ENCODE results near the gene ASB10. TPM values are rescaled to one million over a fixed set of nuclear protein-coding genes. Genes with fewer than 3 reads are reported as not detected.

The ASB10 gene, protein sequence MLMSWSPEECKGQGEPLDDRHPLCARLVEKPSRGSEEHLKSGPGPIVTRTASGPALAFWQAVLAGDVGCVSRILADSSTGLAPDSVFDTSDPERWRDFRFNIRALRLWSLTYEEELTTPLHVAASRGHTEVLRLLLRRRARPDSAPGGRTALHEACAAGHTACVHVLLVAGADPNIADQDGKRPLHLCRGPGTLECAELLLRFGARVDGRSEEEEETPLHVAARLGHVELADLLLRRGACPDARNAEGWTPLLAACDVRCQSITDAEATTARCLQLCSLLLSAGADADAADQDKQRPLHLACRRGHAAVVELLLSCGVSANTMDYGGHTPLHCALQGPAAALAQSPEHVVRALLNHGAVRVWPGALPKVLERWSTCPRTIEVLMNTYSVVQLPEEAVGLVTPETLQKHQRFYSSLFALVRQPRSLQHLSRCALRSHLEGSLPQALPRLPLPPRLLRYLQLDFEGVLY
- 42.6 TPM for total RNA-seq
- long read RNA-seq, transcript ASB10-204 (6 exons, 1,694 nt), result minor isoform, 66 of 201 reads
- long read RNA-seq, transcript ASB10-202 (6 exons, 1,738 nt), result major isoform, 105 of 201 reads
- long read RNA-seq, partial matches to known transcripts, result 21 of 201 reads
- long read RNA-seq, other reads (novel, unspliced or antisense), result 9 of 201 reads

DNA sequence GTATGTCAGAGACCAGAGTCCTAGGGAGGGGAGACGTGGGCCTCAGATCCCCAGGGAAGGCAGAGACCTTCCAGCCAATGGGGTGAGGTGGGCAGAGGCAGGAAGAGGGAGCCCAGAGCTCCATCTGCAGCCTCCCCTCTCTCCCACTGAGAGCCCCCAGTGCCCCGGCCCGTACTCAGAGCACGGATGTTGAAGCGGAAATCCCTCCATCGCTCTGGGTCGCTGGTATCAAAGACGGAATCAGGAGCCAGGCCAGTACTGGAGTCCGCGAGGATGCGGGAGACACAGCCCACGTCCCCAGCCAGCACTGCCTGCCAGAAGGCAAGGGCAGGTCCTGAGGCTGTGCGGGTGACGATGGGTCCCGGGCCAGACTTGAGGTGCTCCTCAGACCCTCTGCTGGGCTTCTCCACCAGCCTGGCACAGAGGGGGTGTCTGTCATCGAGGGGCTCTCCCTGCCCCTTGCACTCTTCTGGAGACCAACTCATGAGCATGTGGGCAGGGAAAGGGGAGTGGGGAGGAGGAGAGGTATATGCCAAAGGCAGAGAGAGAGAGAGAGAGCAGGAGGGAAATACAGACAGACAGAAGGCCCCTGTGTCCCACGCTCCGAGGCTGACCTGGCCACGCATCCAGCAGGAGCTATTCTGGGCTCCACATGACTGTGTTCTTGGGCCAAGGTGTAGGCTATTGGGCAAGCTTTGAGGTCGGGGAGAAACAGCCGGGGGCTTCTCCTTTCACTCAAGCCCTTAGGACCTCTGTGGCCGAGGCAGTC is at the start of gene ASB10:
ASB10 (minus strand) TSS at position 611 of the 769 bp plus-strand sequence; CDS start at position 491, 120 bp downstream.
- peak; percentile 65 for DNase-seq
- ATAC-seq (ENCODE audit: poor library complexity), result peak; percentile 88
- intact Hi-C loops (cut with DNase I), result no loop called here

DNA sequence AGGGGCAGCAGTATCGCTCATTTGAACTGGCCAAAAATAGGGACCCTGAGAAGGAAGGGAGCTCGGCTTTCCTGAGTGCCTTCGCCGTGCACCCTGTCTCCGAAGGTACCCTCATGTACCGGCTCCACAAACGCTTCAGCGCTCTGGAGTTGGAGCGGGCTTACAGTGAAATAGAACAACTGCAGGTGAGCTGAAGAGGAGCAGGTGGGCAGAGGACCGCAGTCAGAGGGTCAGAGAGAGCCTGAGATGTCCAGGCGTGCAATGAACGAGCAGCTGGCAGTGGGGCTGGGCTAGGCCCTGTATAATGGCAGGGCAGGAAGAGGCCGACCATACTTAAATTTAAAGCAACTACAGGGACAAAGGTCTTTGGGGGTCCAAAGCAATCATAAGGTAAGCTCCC is 49.4 kb upstream of the ASB10 start:
- ATAC-seq (ENCODE audit: poor library complexity), result no peak
- intact Hi-C loops (cut with DNase I), result no loop called here

DNA sequence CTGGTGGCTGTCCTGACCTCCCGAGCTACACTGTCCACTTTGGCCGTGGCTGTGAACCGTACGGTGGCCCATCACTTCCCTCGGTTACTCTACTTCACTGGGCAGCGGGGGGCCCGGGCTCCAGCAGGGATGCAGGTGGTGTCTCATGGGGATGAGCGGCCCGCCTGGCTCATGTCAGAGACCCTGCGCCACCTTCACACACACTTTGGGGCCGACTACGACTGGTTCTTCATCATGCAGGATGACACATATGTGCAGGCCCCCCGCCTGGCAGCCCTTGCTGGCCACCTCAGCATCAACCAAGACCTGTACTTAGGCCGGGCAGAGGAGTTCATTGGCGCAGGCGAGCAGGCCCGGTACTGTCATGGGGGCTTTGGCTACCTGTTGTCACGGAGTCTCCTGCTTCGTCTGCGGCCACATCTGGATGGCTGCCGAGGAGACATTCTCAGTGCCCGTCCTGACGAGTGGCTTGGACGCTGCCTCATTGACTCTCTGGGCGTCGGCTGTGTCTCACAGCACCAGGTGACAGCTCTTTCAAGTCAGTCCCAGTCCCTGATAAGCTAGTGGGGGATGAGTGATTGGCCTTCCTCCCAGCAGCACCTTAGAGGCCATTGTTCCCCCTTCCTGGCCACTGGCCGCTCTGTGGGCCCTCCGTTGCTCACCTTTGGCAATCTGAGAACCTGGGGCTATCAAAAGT is 48.2 kb upstream of the ASB10 start:
- no peak for ATAC-seq (ENCODE audit: poor library complexity)
- intact Hi-C loops (cut with DNase I), result no loop called here
- DNase-seq, result no peak

More for the DNA sequence above, 49.4 kb upstream of the ASB10 start:
- DNase-seq, result no peak

DNA sequence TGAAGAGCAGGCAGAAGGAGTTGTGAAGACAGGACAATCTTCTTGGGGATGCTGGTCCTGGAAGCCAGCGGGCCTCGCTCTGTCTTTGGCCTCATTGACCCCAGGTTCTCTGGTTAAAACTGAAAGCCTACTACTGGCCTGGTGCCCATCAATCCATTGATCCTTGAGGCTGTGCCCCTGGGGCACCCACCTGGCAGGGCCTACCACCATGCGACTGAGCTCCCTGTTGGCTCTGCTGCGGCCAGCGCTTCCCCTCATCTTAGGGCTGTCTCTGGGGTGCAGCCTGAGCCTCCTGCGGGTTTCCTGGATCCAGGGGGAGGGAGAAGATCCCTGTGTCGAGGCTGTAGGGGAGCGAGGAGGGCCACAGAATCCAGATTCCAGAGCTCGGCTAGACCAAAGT is 46.8 kb upstream of the ASB10 start:
- intact Hi-C loops (cut with DNase I), result no loop called here
- DNase-seq, result no peak
- no peak for ATAC-seq (ENCODE audit: poor library complexity)

DNA sequence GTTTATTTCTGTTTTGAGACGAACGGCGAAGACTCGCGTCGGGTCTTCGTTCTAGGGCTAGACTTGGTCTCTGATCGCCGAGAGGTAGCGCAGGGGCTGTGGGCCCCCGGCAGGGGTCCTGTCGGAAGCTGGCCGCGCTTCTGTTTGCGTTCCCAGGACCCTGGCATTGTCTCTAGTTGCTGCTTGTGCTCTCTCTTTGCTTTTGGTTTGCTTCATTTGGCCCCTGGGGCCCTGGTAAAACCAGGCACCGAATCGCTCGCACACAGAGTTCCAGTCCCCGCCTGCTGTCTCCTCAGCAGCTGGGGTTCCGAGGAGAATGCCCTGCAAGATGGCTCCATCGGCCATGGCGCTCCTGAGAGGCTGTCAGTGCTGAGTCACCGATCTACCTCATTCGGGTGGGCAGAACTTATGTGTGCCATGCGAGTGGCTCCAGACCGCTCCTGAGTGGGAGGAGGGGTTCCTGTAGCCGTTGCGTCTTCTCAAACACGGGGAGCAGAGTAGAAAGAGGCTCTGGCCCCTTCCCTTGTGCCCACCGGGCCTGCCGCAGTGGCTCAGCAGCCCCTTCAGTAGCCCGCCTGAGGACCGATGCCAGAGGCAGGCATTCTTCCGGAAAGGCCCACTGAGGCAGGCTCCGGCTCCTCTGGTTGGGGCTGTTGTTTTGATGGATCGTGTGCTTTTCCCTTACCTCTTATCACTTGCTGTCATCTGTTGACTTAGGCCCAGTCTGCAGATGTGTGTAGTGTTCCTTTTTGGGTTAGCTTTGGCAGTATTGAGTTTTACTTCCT is 46.1 kb upstream of the ASB10 start:
- ATAC-seq (ENCODE audit: poor library complexity), result peak; percentile 32
- intact Hi-C loops (cut with DNase I), result no loop called here
- no peak for DNase-seq

DNA sequence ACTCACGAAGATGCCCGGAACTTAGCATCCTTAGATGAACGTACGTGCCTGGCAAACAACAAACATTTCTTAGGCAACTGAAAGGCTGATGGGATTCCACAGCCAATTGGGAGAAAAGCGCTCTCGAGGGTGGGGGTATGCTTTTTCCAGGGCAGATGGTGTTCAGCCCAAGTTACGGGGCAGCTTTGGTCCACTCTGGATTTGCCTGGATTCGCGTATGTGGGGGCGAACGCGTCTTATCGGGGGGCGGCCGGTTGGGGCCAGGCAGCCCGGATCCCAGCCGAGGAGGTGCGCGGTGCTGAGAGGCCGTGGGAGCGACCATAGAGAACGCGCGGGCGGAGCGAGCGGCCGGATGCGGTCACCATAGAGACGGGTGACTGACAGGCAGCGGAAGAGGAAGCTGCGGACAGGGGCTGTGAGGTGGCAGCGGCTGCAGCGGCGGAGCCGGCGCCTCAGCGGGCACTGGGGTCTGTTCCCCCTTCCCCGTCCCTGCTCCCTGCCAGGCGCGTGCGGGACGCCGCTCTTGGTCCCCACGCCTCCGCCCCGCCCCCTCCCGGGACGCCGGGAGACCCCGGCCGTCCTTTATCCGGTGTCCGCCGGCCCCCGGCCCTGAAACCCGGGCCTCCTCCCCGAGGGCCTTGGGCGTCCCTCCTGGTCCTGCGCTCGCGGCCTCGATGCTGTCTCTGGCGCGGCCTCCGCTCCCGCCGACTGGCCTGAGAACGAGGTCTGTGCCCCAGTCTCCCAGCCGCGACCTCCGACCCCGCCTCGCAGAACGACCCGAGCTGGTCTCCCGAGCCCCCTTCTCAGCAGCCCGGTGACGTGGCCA is 45.3 kb upstream of the ASB10 start, which contains the start of gene CHPF2:
CHPF2 (plus strand) TSS at position 393 of the 826 bp plus-strand sequence. CDS start 1,529 bp downstream, outside the sequence.
- DNase-seq (peak; percentile 96), ATAC-seq (ENCODE audit: poor library complexity) (peak; percentile 97)
- intact Hi-C loops (cut with DNase I), result no loop called here

DNA sequence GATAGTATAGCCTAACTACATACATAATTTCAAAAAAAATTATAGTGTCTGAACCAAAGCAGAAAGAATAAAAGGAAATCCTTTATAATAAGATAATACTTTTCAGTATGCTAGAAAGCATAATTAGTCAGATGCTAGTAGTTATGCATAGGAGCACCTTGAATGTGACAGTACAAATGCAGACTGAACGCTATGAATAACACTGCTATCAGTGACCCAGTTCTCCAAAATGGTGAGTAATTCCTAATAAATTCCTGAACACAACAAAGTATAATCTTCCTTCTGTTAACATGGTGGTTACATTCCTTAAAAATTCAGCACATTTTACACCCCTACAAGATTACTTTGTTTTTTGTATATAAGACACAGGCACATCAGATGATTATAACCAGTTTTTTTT is 44.0 kb upstream of the ASB10 start:
- DNase-seq, result no peak
- ATAC-seq (ENCODE audit: poor library complexity), result no peak
- intact Hi-C loops (cut with DNase I), result no loop called here

DNA sequence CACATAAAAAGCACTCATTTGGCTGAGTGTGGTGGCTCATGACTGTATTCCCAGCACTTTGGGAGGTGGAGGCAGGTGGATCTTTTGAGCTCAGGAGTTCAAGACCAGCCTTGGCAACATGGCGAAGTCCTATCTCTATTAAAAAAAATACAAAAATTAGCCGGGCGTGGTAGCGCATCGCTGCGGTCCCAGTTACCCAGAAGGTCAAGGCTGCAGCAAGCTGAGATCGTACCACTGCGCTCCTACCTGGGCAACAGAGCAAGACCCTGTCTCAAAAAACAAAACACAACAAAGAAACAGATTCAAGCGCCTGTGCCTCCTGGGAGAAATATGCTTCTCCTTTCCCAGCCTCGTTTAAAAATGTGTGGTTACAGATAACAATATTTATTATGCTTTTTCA is 42.2 kb upstream of the ASB10 start:
- intact Hi-C loops (cut with DNase I), result no loop called here
- DNase-seq (no peak), ATAC-seq (ENCODE audit: poor library complexity) (no peak)

DNA sequence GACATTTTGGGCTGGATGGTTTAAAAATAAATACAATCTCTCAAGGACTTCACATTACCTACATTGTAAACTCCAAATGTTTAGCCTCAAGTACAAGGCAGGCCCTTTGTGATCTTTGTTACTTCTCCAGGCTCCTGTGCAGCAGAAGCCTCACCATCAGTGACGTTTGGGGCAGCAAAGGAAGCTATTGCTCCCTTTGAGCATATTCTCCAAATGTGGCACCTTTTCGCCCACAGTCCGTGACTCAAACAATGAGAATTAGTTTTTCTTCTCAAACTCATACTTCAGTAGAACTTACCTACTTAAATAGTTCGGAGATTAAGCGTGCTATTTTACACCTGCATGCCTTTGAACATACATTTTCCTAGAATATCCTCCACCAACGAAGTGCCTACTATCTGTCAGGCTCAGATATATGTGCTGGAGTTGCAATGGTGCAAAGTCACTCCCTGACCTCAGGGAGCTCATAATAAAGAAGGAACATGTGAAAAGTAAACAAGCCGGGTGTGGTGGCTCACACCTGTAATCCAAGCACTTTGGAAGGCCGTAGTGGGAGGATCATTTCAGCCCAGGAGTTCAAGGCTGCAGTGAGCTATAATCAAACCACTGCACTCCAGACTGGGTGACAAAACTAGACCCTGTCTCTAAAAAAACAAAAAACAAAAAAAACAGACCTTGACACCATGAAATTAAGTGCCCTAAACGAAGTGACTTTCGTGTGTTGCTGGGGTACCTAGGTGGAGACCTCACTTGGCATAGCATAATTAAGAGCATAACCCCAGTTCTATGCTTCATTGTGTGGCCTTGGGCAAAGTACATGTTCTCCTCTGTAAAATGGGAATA is 41.2 kb upstream of the ASB10 start:
- intact Hi-C loops (cut with DNase I), result no loop called here
- DNase-seq (no peak), ATAC-seq (ENCODE audit: poor library complexity) (no peak)

DNA sequence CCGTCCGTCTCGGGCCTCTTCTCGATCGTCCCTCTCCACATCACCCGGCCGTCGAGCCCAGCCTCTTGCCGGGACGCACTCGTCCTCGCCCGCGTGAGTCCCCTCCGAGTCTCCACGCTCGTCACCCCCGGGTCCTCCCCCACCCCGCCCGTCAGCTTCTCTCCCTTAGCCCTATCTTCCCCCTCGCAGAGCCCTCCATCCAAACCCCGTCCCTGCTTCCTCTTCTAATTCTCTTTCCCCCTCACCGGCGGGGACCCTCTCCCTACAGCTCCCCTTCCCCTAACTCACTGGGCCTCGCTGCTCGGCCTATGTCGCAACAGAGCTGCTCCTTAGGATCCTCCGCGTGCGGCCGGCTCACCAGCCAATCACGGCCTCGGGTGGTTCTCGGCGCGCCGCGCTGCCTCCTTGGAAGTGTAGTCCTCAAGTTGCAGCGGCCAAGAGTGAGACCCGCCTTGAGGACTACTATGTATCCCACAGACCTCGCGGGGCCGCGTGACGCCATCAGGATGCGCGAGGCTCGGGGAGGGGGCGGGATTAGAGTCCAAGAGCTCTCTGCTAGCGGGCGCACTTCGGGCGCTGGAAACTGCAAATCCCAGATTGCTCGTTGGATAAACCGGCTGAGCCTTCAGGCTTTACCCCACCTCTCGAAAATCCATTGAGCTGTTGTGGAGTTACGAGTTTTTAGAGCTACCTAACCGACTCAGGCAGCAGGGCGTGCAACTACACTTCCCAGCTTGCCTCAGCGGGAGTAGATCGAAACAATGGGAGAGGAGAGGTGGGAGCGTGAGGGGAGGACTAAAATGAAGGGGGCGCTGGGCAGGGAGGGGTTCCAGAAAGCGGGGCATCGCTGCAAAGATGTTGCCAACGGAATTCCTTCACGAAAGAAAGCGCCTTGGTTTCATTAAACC is 40.1 kb upstream of the ASB10 start, which contains the start of gene ABCF2:
ABCF2 (minus strand) TSS at position 331 of the 908 bp plus-strand sequence. CDS start 747 bp downstream, outside the sequence.
- intact Hi-C loops (cut with DNase I), result no loop called here
- ATAC-seq (ENCODE audit: poor library complexity) (peak; percentile 99), DNase-seq (peak; percentile 100)

DNA sequence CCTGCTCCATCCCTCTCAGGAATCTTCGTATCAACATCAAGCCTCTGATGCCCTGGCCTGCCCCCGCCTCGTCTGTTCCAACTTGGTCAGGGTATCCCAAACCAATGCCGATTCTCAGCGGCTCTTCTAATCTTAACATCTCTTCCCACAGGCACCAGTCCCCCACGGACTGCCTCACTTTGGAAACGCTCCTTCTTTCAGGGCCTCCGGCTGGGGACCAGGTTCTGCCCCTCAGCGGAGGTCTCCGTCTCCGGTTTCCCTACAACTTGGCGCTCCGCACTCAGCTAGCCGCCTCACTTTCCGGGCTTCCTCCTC is 39.5 kb upstream of the ASB10 start:
- intact Hi-C loops (cut with DNase I), result no loop called here
- no peak for DNase-seq
- ATAC-seq (ENCODE audit: poor library complexity), result peak; percentile 2

DNA sequence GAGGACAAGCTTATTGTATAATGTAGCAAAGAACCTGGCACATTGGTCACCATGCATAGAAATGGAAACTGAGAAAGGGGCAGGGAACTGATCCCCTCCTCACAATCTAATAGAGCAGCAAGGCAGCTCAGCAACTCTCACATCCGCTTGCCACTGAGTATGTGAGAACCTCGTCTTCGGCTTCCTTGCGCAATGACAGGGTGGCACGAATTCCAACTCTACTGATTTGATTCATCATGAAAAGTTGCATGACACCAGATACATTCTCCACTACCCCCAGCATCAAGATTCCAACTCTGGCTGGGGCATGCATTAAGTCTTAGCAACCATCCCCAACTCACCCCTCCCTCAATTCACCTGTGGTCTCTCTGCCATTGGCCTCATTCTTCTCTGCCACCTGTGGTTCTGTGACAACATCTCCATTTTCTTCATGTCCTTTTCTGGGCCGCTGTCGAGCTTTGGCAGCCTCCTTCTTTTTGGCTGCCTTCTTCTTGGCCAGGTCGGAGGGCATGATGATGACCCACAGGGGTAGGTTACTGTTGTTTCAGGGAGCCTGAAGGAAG is 39.0 kb upstream of the ASB10 start:
- intact Hi-C loops (cut with DNase I), result no loop called here
- DNase-seq (no peak), ATAC-seq (ENCODE audit: poor library complexity) (no peak)

DNA sequence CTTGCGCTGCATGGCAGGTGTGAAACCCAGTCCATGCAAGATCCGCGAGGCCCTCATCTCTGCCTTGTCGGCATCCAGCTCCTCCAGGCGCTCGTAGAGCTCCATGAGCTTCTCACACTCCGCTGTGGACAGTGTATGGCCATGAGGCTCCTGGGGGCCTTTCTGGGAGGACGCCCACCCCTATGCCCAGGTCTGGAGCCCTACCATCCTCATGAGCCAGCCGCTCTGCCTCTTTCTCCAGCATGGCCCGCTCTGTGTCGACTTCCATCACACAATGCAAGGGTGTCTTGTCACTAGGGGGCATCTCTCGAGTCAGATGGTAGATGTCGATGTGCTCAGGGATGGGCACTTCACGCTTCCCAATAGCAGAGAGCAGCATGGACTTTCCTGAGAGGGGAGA is 36.7 kb upstream of the ASB10 start:
- no peak for DNase-seq
- no peak for ATAC-seq (ENCODE audit: poor library complexity)
- intact Hi-C loops (cut with DNase I), result no loop called here

DNA sequence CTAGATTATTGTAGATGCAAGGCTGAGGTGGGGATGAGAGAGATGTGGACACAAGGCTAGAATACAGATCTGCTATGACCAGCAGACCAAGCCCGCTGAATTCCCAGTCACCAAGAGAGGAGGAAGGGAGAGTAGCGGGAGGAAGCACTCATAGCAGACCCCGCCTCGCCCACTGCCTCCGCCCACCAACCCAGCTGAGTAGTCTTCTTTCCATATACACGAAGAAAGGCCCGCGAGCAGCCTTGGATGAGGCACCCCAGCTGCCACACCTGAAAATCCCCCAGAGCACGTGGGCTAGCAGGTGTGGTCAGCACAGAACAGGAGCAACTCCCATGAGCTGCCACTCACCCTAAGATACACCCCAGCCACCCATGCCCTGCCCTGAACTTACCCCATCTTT is 31.1 kb upstream of the ASB10 start:
- DNase-seq (no peak), ATAC-seq (ENCODE audit: poor library complexity) (no peak)
- intact Hi-C loops (cut with DNase I), result no loop called here

DNA sequence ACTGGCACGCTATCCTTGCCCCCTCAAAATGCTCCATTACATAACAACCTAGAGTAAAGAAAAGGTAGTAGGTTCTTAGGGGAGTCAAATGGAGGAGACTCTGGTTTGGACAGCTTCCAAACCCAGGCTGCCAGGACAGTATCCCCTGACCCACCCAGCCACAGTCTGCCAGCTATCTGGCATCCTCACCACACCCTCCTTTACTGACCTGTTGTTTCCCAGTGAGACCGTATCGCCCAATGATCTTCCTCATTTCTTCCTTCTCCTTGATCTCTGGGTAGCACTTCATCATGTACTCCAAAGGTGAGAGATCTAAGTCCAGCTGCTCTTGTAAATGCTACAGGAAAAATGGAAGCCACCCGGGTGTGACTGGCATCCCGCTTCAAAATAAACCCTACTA is 28.3 kb upstream of the ASB10 start:
- intact Hi-C loops (cut with DNase I), result no loop called here
- no peak for ATAC-seq (ENCODE audit: poor library complexity)

More for the DNA sequence above, 28.3 kb upstream of the ASB10 start:
- DNase-seq, result no peak
